Esophagus muscularis mucosa (tissue), 4 donors: Measurements from ENCODE around the gene HIKESHI.

Source experiments
- EP300 ChIP-seq: sonication (generic); formaldehyde crosslinking; IDR thresholded peaks from one replicate; pipeline ENCODE4 v1.6.1; 2017; ENCODE audit warnings: antibody characterized with exemption
- POLR2A ChIP-seq: fragments of 450-650 bp; IDR thresholded peaks from one replicate; pipeline ENCODE4 v1.6.1; 2017; ENCODE audit warnings: antibody characterized with exemption, moderate library complexity, mild to moderate bottlenecking, low read depth
- POLR2AphosphoS5 ChIP-seq, 2 donors: sonication (generic); formaldehyde crosslinking; IDR thresholded peaks; one replicate each; pipeline ENCODE4 v1.6.1; 2017; ENCODE audit warnings: antibody characterized with exemption in 2 of 2
- TF ChIP-seq, protein P1 (sequence below), 3 experiments: fragments of 200-600 bp in 2 of 3; fragments of 450-650 bp in 1 of 3; sonication (generic) in 2 of 3; IDR thresholded peaks; one replicate each; pipeline ENCODE4 v1.5.1; 2017 to 2019; ENCODE audit warnings: antibody characterized with exemption in 3 of 3, mild to moderate bottlenecking in 2 of 3, moderate library complexity in 1 of 3

DNA sequence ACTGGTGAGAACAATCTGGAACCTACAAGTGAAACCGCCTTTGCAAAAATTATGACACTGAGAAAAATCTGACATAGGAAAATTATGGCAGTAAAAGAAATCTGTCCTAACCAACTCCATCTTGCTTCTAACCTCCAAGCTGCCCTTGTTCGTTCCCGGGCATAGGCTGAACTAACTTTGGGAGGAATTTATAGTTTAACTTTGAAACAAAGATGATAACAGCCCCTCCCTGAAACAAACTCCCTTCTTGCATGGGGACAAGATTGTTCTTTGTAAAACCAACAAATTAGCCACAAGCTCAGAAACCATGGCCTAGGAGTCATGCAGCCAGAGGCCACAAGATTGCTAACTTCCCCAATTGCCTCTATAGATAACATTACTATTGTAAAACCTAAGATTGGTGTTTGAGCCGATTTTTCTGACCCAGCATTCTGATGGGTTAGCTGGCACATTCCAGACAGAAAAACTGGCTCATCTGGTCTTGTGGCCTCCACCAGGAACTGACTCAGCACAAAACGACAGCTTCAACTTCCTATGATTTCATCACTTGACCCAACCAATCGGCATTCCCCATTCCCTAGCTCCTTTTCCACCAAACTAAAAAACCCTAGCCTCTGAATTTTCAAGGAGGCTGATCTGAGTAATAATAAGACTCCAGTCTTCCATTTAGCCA is 69.0 kb downstream of the HIKESHI start:
- TF ChIP-seq POLR2AphosphoS5 (IDR thresholded peaks at IDR 0.05) (no peak), POLR2A (no peak), EP300 (no peak)
- TF ChIP-seq, protein P1, sequence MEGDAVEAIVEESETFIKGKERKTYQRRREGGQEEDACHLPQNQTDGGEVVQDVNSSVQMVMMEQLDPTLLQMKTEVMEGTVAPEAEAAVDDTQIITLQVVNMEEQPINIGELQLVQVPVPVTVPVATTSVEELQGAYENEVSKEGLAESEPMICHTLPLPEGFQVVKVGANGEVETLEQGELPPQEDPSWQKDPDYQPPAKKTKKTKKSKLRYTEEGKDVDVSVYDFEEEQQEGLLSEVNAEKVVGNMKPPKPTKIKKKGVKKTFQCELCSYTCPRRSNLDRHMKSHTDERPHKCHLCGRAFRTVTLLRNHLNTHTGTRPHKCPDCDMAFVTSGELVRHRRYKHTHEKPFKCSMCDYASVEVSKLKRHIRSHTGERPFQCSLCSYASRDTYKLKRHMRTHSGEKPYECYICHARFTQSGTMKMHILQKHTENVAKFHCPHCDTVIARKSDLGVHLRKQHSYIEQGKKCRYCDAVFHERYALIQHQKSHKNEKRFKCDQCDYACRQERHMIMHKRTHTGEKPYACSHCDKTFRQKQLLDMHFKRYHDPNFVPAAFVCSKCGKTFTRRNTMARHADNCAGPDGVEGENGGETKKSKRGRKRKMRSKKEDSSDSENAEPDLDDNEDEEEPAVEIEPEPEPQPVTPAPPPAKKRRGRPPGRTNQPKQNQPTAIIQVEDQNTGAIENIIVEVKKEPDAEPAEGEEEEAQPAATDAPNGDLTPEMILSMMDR (IDR thresholded peaks at IDR 0.05) = no peak
